GM23338 (cell line): ENCODE measurements around the gene FNDC1. TPM values are rescaled to one million over a fixed set of nuclear protein-coding genes. Genes with fewer than 3 reads are reported as not detected.

Experiments
- ATAC-seq: fragments of 200-7000 bp; cut with Tn5 transposase; 3 replicates; pipeline ENCODE4 v1.9.1; 2020
- DNase-seq: peaks from one replicate; pipeline ENCODE4 v3.0.0-alpha.2; 2015; ENCODE audit warnings: low spot score
- H2AFZ ChIP-seq: fragments of 200-600 bp; sonication (generic); 2 replicates; pipeline ENCODE4 v1.8.0; 2016; ENCODE audit warnings: antibody characterized with exemption, mild to moderate bottlenecking, moderate library complexity
- H3F3A ChIP-seq: fragments of 200-600 bp; sonication (generic); replicated peaks from 2 replicates; pipeline ENCODE4 v1.8.0; 2017; ENCODE audit warnings: antibody characterized with exemption, mixed run types, low read depth
- H3K27ac ChIP-seq: fragments of 200-600 bp; sonication (generic); 2 replicates; pipeline ENCODE4 v1.6.1; 2016; ENCODE audit warnings: low read depth
- H3K27me3 ChIP-seq: fragments of 200-600 bp; sonication (generic); 2 replicates; pipeline ENCODE4 v1.8.0; 2016; ENCODE audit warnings: mild to moderate bottlenecking, mixed run types, moderate library complexity; ENCODE audit not compliant: insufficient read depth
- H3K36me3 ChIP-seq: fragments of 200-600 bp; sonication (generic); 2 replicates; pipeline ENCODE4 v1.8.0; 2016; ENCODE audit warnings: mild to moderate bottlenecking; ENCODE audit not compliant: insufficient read depth
- H3K4me1 ChIP-seq: fragments of 200-600 bp; sonication (generic); 2 replicates; pipeline ENCODE4 v1.8.0; 2016; ENCODE audit warnings: mild to moderate bottlenecking, moderate library complexity; ENCODE audit not compliant: insufficient read depth
- H3K4me2 ChIP-seq: fragments of 200-600 bp; sonication (generic); 2 replicates; pipeline ENCODE4 v1.7.1; 2017; ENCODE audit warnings: mixed run types
- H3K4me3 ChIP-seq: fragments of 200-600 bp; sonication (generic); 2 replicates; pipeline ENCODE4 v1.6.1; 2016; ENCODE audit warnings: mixed run types
- H3K79me2 ChIP-seq: fragments of 200-600 bp; sonication (generic); replicated peaks from 2 replicates; pipeline ENCODE4 v1.8.0; 2017; ENCODE audit warnings: mild to moderate bottlenecking; ENCODE audit not compliant: insufficient read depth
- H3K9me2 ChIP-seq: fragments of 200-600 bp; sonication (generic); 2 replicates; pipeline ENCODE4 v1.8.0; 2017; ENCODE audit not compliant: insufficient read depth
- H4K20me1 ChIP-seq: fragments of 200-600 bp; sonication (generic); replicated peaks from 2 replicates; pipeline ENCODE4 v1.8.0; 2017; ENCODE audit warnings: mild to moderate bottlenecking; ENCODE audit not compliant: insufficient read depth
- H3K27ac Mint-ChIP-seq: 2 replicates; pipeline ENCODE4 v1.8.0; 2020; ENCODE audit warnings: inconsistent platforms, mild to moderate bottlenecking, moderate library complexity, mixed read lengths
- H3K27me3 Mint-ChIP-seq: 3 replicates; pipeline ENCODE4 v1.8.0; 2022; ENCODE audit warnings: low read depth, mild to moderate bottlenecking, moderate library complexity, mixed read lengths, inconsistent platforms; ENCODE audit not compliant: insufficient read depth, poor library complexity
- H3K36me3 Mint-ChIP-seq: 3 replicates; pipeline ENCODE4 v1.8.0; 2021; ENCODE audit warnings: low read depth, mild to moderate bottlenecking, inconsistent platforms, moderate library complexity, mixed read lengths
- H3K4me1 Mint-ChIP-seq: 3 replicates; pipeline ENCODE4 v1.8.0; 2020; ENCODE audit warnings: mild to moderate bottlenecking, inconsistent platforms, mixed read lengths
- H3K4me3 Mint-ChIP-seq: 3 replicates; pipeline ENCODE4 v1.8.0; 2021; ENCODE audit warnings: moderate library complexity, mild to moderate bottlenecking, inconsistent platforms, mixed read lengths
- H3K9me3 Mint-ChIP-seq: 3 replicates; pipeline ENCODE4 v1.8.0; 2020; ENCODE audit warnings: moderate library complexity, mild to moderate bottlenecking, inconsistent platforms, mixed read lengths
- CREB1 ChIP-seq: fragments of 250-450 bp; sonication (Bioruptor Pico); IDR thresholded peaks from 2 replicates; pipeline ENCODE4 v1.5.0; 2020; ENCODE audit warnings: low read depth, mild to moderate bottlenecking, moderate library complexity
- ETS1 ChIP-seq: IDR thresholded peaks from 2 replicates; pipeline ENCODE4 v1.6.1; 2016; ENCODE audit warnings: antibody characterized with exemption
- EZH2 ChIP-seq: fragments of 200-600 bp; sonication (generic); IDR thresholded peaks from one replicate; pipeline ENCODE4 v1.8.0; 2017; ENCODE audit warnings: antibody characterized with exemption, mild to moderate bottlenecking, low read depth; ENCODE audit not compliant: unreplicated experiment
- EZH2phosphoT487 ChIP-seq: fragments of 200-600 bp; sonication (generic); IDR thresholded peaks from one replicate; pipeline ENCODE4 v1.8.1; 2018; ENCODE audit warnings: antibody characterized with exemption; ENCODE audit not compliant: unreplicated experiment
- NANOG ChIP-seq: IDR thresholded peaks from 2 replicates; pipeline ENCODE4 v1.6.1; 2016; ENCODE audit warnings: antibody characterized with exemption, borderline replicate concordance
- POLR2AphosphoS5 ChIP-seq: IDR thresholded peaks from 2 replicates; pipeline ENCODE4 v1.6.1; 2016; ENCODE audit warnings: antibody characterized with exemption, low read depth
- REST ChIP-seq: IDR thresholded peaks from one replicate; pipeline ENCODE4 v1.6.1; 2018; ENCODE audit warnings: antibody characterized with exemption; ENCODE audit not compliant: unreplicated experiment
- ZNF331 ChIP-seq: fragments of 250-450 bp; sonication (Bioruptor Pico); IDR thresholded peaks from 2 replicates; pipeline ENCODE4 v1.5.0; 2020; ENCODE audit warnings: low read depth, mild to moderate bottlenecking, moderate library complexity
- polyA plus RNA-seq: library from polyadenylated mRNA; unstranded; fragments of >200 nt; fragmentation: Nextera tagmentation; extraction: Ambion mirVana; gene quantifications from 2 replicates; pipeline ENCODE4 v1.2.1, GENCODE V29; 2016
- total RNA-seq: library from RNA; depleted of rRNA; stranded (reverse); fragments of >200 nt; shearing (Covaris generic); gene quantifications from 2 replicates; pipeline ENCODE4 v1.2.3, GENCODE V29; 2014

Gene FNDC1
- total and polyA plus RNA-seq, 2 experiments from 2014 or later, result 0.38 to 0.57 TPM

- TF ChIP-seq REST (no peak), NANOG (no peak), ETS1 (no peak), ZNF331 (CRISPR knock-in tag) (no peak), EZH2phosphoT487 (no peak), POLR2AphosphoS5 (no peak)
- Histone ChIP-seq H3F3A (no peaks in the 10 kb centered on the region), H3K27ac (no peak overlapping the region), H4K20me1 (no peaks in the 10 kb centered on the region), H3K27me3 (no peaks in the 10 kb centered on the region), H3K9me2 (no peaks in the 10 kb centered on the region), H3K79me2 (no peaks in the 10 kb centered on the region), H3K4me2 (no peak overlapping the region), H3K4me3 (no peak overlapping the region), H3K36me3 (no peaks in the 10 kb centered on the region), H3K4me1 (no peaks in the 10 kb centered on the region; the same call in 1 of the 2 replicates), H2AFZ (no peak overlapping the region)
- Mint-ChIP-seq H3K27me3 (peaks cover 2% of the 10 kb centered on the region), H3K9me3 (peaks cover 9% of the 10 kb centered on the region), H3K27ac (no peak overlapping the region), H3K4me1 (peaks cover 16% of the 10 kb centered on the region), H3K4me3 (no peak overlapping the region), H3K36me3 (peaks cover 4% of the 10 kb centered on the region; the same call in 1 of the 3 replicates)
- ATAC-seq, result no peak
- no peak for DNase-seq
These were observed 133.4 kb downstream of the FNDC1 start for GRCh38 chr6:159302594-159302992.

DNA sequence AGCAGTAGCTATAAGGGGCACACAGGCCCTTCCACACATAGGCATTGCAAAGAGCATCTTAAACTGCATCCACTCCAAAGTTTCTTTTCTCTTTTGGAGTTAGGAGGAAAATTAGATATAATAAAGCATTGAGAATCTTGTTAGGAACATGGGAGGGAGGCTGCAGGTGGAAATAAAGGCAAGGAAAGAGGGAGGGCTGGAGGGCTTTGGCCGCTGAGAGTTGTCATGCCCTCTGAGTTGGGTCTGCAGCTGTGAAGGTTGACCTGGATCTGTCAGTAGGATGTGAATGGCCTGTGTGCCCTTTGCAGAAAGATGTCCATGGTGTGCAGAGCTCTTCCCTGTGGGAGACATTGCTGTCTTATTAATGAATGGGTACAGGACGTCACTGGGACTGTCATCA is 134.0 kb downstream of the FNDC1 start:
- H3K27me3 Mint-ChIP-seq, result peaks cover 1% of the 10 kb centered on the region
- no peak for DNase-seq
- Histone ChIP-seq H3F3A (no peaks in the 10 kb centered on the region), H3K4me2 (no peak overlapping the region), H4K20me1 (no peaks in the 10 kb centered on the region), H3K9me2 (no peaks in the 10 kb centered on the region), H3K27ac (no peak overlapping the region), H3K4me3 (no peak overlapping the region), H3K4me1 (no peaks in the 10 kb centered on the region; the same call in 1 of the 2 replicates), H3K27me3 (no peaks in the 10 kb centered on the region), H3K79me2 (no peaks in the 10 kb centered on the region), H2AFZ (no peak overlapping the region), H3K36me3 (no peaks in the 10 kb centered on the region)
- H3K27ac Mint-ChIP-seq, result no peak overlapping the region
- ATAC-seq, result no peak
- H3K36me3 Mint-ChIP-seq, result peaks cover 4% of the 10 kb centered on the region; the same call in 1 of the 3 replicates
- peaks cover 9% of the 10 kb centered on the region for H3K9me3 Mint-ChIP-seq
- peaks cover 16% of the 10 kb centered on the region for H3K4me1 Mint-ChIP-seq
- no peak overlapping the region for H3K4me3 Mint-ChIP-seq
- TF ChIP-seq POLR2AphosphoS5 (no peak), EZH2phosphoT487 (no peak), EZH2 (no peak), REST (no peak), ETS1 (no peak), ZNF331 (CRISPR knock-in tag) (no peak), CREB1 (CRISPR knock-in tag) (no peak)
